ENCODE data around the gene LSM14A.
"Not testable (repeated sequence)": the region's sequence is repeated elsewhere in the genome, so short reads cannot be mapped to it uniquely, and the experiment has no call there.

Gene LSM14A

DNA sequence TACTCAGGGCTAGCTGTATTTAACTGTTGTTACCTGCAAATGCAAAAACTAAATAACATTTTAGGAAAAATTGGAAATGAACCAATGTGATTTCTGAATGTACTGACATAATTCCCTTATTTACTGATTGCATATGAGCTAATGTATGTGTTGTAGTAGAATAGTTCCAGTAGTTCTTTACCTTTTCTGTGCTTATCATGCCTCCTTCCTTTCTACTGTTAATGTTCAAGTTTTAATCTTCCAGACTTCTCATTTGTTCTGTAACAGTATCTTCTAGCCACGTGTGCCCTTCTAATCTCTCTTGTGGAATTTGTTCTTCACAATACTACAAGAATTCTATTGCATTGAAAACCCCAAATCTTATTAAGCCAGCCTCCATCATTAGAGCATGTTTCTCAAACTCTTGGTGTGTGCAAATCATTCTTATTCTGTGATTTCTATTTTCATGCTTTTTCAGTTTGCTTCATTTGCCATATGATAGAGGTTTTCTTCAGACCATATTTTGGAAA, 17.7 kb downstream of the LSM14A start:
- DNase-seq (ENCODE audit: low spot score): no peak

GRCh38 chr19:34191355-34191962, 19.2 kb downstream of the LSM14A start:
- DNase-seq (ENCODE audit: low spot score): no peak

- DNase-seq (ENCODE audit: low spot score): no peak
Observed at GRCh38 chr19:34193439-34193838, 21.1 kb downstream of the LSM14A start.

GRCh38 chr19:34193876-34194275, 21.6 kb downstream of the LSM14A start:
- DNase-seq (ENCODE audit: low spot score): no peak

GRCh38 chr19:34201133-34201532, 28.8 kb downstream of the LSM14A start:
- no peak for DNase-seq (ENCODE audit: low spot score)

DNA sequence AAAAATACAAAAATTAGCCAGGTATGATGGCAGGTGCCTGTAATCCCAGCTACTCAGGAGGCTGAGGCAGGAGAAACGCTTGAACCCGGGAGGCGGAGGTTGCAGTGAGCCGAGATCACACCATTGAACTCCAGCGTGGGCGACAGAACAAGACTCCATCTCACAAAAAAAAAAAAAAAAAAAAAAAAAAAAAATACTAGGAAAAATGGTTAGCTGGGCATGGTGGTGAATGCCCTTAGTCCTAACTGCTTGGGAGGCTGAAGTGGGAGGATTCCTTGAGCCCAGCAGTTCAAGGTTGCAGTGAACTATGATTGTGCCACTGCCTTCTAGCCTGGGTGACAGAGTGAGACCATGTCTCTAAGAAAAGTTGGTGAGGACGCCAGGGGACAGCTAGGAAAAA, 33.0 kb downstream of the LSM14A start:
- not testable (repeated sequence) for DNase-seq (ENCODE audit: low spot score)

DNA sequence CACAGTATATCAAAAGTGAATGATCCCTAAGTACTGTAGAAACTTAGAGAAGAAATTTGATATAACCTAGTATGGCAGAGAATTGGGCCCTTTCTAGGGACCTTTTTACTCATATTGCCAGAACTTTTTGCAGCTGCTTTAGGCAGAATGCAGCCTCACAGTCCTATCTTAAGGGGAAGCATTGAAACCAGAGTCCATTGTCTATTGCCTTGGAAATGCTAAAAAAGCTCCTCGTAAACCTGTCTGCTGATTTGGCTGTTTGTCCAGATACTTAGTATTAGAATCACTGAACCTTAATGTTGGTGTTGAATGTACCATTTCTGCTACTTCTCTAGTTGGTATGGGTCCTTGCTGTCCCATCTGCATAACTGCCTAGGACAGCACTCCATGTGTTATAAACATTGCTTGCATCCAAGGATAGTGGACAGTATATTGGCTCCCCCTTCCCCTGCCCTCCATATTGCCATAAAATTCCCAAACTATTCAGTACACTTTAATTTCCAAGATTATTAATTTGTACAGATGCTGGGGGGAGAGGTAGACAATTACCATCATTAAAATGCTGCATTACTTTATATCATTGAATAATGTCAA, 36.1 kb downstream of the LSM14A start:
- no peak for DNase-seq (ENCODE audit: low spot score)

GRCh38 chr19:34209726-34210125, 37.4 kb downstream of the LSM14A start:
- DNase-seq (ENCODE audit: low spot score): no peak

GRCh38 chr19:34213283-34213682, 41.0 kb downstream of the LSM14A start:
- no peak for DNase-seq (ENCODE audit: low spot score)

DNA sequence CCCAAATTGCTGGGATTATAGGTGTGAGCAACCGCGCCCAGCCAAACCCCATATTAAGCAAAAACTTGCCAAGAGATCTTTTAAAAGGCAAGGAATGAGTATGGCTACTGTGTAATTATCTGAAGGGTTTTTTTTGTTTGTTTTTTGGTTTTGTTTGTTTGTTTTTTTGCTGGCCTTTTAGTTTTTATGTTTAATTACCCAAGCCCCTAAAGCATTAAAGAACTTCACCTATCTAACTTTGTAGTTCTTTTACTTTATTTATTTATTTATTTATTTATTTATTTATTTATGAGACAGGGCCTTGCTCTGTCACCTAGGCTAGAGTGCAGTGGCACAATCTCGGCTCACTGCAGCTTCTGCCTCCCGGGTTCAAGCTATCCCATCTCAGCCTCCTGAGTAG, 41.7 kb downstream of the LSM14A start:
- DNase-seq (ENCODE audit: low spot score): no peak

DNA sequence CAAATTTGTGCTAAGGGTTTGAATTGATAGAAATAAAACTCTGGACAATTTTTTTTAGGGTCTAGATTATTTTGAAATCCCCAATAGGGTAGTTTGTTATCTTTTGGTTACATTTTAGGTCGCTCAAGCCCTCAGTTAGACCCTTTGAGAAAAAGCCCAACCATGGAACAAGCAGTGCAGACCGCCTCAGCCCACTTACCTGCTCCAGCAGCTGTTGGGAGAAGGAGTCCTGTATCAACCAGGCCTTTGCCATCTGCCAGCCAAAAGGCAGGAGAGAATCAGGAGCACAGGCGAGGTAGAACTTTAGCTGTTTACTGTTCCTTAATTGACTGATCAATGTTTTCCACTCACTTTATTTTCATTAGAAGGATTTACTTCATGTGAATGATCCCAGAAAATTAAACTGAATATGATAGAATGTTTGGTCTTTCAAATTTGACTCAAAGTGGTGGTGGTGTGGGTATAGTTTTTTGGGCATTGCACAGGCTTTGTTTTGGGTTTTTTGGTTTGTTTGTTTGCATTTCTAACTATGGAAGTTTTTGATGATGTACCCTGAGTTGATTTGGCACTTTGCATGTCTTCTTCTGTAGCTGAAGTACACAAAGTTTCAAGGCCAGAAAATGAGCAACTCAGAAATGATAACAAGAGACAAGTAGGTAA, 42.8 kb downstream of the LSM14A start:
- DNase-seq (ENCODE audit: low spot score): no peak

DNA sequence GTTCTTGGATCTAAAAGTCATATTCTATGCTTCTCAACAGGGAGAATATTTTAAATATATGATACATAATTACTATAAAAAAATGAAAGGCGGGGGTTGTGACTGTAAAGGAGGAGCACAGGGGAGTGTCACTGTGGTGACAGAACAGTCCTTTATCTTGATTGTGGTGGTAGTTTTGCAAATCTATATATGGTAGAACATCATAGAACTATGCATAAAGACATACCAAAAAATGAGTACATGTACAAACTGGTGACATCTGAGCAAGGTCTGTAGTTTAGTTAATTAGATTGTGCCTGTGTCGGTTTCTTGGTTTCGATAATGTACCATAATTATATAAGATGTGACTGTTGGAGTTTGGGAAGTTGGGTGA, 43.3 kb downstream of the LSM14A start:
- DNase-seq (ENCODE audit: low spot score): peak; percentile 61

DNA sequence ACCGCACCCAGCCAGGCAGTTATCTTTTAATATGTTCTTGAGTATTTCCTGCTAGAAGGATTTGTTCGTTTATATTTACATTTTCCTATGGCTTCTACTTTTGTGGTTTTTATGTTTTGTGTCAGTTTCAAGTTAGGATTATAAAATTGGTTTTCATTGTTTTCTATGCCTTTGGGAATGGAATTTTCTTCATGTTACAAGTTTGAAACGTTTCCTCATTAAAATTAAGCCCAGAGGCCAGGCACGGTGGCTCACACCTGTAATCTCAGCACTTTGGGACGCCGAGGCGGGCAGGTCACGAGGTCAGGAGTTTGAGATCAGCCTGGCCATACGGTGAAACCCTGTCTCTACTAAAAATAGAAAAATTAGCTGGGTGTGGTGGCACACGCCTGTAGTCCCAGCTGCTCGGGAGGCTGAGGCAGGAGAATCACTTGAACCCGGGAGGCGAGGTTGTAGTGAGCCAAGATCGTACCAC, 44.5 kb downstream of the LSM14A start:
- not testable (repeated sequence) for DNase-seq (ENCODE audit: low spot score)

GRCh38 chr19:34217952-34218817, 45.9 kb downstream of the LSM14A start:
- no peak for DNase-seq (ENCODE audit: low spot score)

- DNase-seq (ENCODE audit: low spot score): no peak
Observed at GRCh38 chr19:34218818-34219164, 46.5 kb downstream of the LSM14A start.

GRCh38 chr19:34220472-34221063, 48.3 kb downstream of the LSM14A start:
- DNase-seq (ENCODE audit: low spot score): peak; percentile 64

DNA sequence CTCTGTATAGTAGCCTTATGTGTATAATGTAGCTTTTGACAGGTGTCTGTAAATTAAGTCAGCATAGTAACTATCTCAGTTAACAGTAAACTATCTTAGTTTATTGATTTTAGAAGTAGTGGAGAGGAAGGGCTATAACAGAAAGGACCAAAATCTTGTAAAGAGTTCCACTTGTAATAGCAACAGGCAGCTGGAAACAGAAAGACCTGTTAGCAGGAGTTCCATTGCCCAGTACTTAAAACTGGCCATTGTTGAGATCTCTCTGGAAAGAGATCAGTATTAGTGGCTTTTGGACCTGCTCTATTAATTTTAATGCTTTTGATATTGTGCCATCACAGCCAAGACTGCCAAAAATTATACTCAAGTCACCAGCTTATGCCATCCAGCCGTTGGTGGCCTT, 50.1 kb downstream of the LSM14A start:
- DNase-seq (ENCODE audit: low spot score): no peak

- no peak for DNase-seq (ENCODE audit: low spot score)
Observed at GRCh38 chr19:34224996-34225658, 52.8 kb downstream of the LSM14A start.

- no peak for DNase-seq (ENCODE audit: low spot score)
Observed at GRCh38 chr19:34225659-34226015, 53.3 kb downstream of the LSM14A start.

GRCh38 chr19:34226036-34226435, 53.7 kb downstream of the LSM14A start:
- no peak for DNase-seq (ENCODE audit: low spot score)

- DNase-seq (ENCODE audit: low spot score): no peak
Observed at GRCh38 chr19:34228347-34228746, 56.0 kb downstream of the LSM14A start.

DNA sequence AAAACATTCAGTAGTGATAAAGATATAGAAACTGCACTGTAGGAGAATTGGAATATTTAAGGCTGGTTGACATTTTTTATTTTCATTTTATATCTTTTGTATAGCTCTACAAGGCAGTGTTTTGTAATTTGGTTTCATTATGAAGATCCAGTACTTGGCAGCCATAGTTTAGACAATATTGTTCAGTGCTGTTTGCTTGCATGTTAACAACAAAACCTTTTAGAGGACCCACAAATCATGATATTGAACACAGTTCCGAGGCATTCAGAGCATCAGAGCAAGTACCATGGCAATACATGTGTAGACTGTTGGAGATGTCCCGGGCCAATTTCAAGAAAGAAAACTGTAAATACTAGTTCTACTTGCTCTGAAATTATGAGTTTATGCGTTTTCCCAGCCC, 56.5 kb downstream of the LSM14A start:
- DNase-seq (ENCODE audit: low spot score): no peak

All from putamen (tissue), 1 donor.